ENCODE data around the gene RETREG3.

DNA sequence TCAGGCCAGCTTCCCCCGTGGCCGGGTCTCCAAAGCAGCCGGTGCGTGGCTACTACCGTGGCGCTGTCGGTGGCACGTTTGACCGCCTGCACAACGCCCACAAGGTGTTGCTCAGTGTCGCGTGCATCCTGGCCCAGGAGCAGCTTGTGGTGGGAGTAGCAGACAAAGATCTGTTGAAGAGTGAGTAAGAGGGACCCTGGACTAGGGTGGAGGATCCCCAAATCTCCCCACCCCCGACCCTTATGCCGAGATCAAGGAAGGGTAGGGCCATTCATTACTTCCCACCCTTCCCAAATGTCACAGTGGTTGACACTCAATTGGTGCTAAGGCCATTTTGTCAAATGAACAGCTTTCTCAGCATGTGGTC is 46.0 kb downstream of the RETREG3 start:
- TF ChIP-seq RAD21 (conservative IDR thresholded peaks at IDR 0.05) (no peak), SMC3 (conservative IDR thresholded peaks at IDR 0.05; ENCODE audit: poor library complexity) (no peak), TAF1 (IDR thresholded peaks at IDR 0.05; ENCODE audit: low read depth) (no peak), POLR2AphosphoS5 (IDR thresholded peaks at IDR 0.05) (no peak), EP300 (conservative IDR thresholded peaks at IDR 0.05; ENCODE audit: poor library complexity, severe bottlenecking) (no peak), REST (IDR thresholded peaks at IDR 0.05; ENCODE audit: borderline replicate concordance) (no peak), EZH2 (IDR thresholded peaks at IDR 0.05; ENCODE audit: borderline replicate concordance, insufficient read depth, low read length, poor library complexity, severe bottlenecking) (no peak)
- TF ChIP-seq, protein P1, sequence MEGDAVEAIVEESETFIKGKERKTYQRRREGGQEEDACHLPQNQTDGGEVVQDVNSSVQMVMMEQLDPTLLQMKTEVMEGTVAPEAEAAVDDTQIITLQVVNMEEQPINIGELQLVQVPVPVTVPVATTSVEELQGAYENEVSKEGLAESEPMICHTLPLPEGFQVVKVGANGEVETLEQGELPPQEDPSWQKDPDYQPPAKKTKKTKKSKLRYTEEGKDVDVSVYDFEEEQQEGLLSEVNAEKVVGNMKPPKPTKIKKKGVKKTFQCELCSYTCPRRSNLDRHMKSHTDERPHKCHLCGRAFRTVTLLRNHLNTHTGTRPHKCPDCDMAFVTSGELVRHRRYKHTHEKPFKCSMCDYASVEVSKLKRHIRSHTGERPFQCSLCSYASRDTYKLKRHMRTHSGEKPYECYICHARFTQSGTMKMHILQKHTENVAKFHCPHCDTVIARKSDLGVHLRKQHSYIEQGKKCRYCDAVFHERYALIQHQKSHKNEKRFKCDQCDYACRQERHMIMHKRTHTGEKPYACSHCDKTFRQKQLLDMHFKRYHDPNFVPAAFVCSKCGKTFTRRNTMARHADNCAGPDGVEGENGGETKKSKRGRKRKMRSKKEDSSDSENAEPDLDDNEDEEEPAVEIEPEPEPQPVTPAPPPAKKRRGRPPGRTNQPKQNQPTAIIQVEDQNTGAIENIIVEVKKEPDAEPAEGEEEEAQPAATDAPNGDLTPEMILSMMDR (IDR thresholded peaks at IDR 0.05; ENCODE audit: poor library complexity, severe bottlenecking), result no peak

Measured in neural cell (in vitro differentiated cells).